HG02759 (cell line): ENCODE results near the gene DYNC1H1.

ENCODE experiments used
- ATAC-seq: cut with Tn5 transposase; IDR thresholded peaks from one replicate; pipeline ENCODE4 v1.9.1; 2021; ENCODE audit warnings: mild to moderate bottlenecking, moderate library complexity; ENCODE audit not compliant: unreplicated experiment

Gene DYNC1H1

GRCh38 chr14:101991352-101991751, 27.0 kb downstream of the DYNC1H1 start:
- no peak for ATAC-seq

- peak; percentile 75 for ATAC-seq
Measured at GRCh38 chr14:101992708-101993107, 28.3 kb downstream of the DYNC1H1 start.

- ATAC-seq = no peak
Measured at GRCh38 chr14:101997429-101998336, 33.3 kb downstream of the DYNC1H1 start.

- ATAC-seq = no peak
Measured at GRCh38 chr14:102000902-102001301, 36.5 kb downstream of the DYNC1H1 start.

GRCh38 chr14:102005336-102005735, 41.0 kb downstream of the DYNC1H1 start:
- ATAC-seq = no peak

GRCh38 chr14:102007916-102008418, 43.6 kb downstream of the DYNC1H1 start:
- no peak for ATAC-seq

- no peak for ATAC-seq
Measured at GRCh38 chr14:102008891-102009290, 44.5 kb downstream of the DYNC1H1 start.

- ATAC-seq = no peak
Measured at GRCh38 chr14:102011631-102012030, 47.3 kb downstream of the DYNC1H1 start.

GRCh38 chr14:102012336-102012735, 48.0 kb downstream of the DYNC1H1 start:
- no peak for ATAC-seq

GRCh38 chr14:102013669-102014200, 49.4 kb downstream of the DYNC1H1 start:
- no peak for ATAC-seq

- no peak for ATAC-seq
Measured at GRCh38 chr14:102015045-102015685, 50.8 kb downstream of the DYNC1H1 start.

- ATAC-seq = no peak
Measured at GRCh38 chr14:102015771-102016170, 51.4 kb downstream of the DYNC1H1 start.

GRCh38 chr14:102016420-102017090, 52.2 kb downstream of the DYNC1H1 start:
- no peak for ATAC-seq

GRCh38 chr14:102018251-102018650, 53.9 kb downstream of the DYNC1H1 start:
- no peak for ATAC-seq

GRCh38 chr14:102019006-102019540, 54.7 kb downstream of the DYNC1H1 start:
- no peak for ATAC-seq

- ATAC-seq = no peak
Measured at GRCh38 chr14:102020058-102020971, 55.9 kb downstream of the DYNC1H1 start.

- ATAC-seq = no peak
Measured at GRCh38 chr14:102026934-102027333, 62.6 kb downstream of the DYNC1H1 start.

GRCh38 chr14:102027951-102028350, 63.6 kb downstream of the DYNC1H1 start:
- ATAC-seq = no peak

GRCh38 chr14:102028733-102029132, 64.4 kb downstream of the DYNC1H1 start:
- no peak for ATAC-seq

- no peak for ATAC-seq
Measured at GRCh38 chr14:102029956-102030355, 65.6 kb downstream of the DYNC1H1 start.
